HG03139 (cell line): ENCODE data around the gene TMEM161A.
"Not testable (repeated sequence)": the region's sequence is repeated elsewhere in the genome, so short reads cannot be mapped to it uniquely, and the experiment has no call there.

ENCODE experiments used
- ATAC-seq: cut with Tn5 transposase; IDR thresholded peaks from one replicate; pipeline ENCODE4 v1.9.1; 2021; ENCODE audit not compliant: unreplicated experiment

The TMEM161A gene

DNA sequence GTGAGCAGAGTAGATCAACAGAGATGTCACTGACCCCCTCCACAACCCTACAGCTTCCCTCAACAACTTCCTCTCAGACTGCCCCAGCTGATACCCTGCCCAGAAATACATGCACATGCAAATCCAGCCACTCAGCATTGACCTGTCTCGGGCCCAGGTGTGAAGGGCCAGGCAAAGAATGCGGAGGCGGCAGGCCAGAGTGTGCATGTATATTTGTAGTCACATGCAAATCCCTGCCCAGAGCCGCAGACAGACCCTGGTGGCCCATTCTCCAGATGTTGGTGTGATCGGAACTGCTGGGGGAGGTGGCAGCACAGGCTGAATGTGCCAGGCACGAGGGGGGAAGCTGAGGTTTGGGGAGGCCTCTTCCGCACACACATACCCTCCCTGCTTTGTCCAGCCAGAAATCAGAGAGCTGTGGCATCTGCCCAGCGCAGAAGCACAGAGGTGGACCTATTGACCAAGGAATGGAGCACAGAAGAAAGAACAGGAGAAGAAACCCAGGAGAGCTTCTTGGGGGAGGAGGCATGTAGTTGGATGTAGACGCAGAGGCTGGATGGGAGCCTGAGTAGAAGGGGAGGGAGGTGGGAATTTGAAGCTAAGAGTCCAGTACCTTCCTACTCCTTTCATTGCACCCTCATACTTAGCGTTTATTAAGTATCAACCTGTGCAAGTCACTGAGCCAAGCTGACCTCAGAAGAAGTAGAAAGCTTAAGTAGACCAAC, 17.4 kb upstream of the TMEM161A start:
- peak; percentile 69 for ATAC-seq

GRCh38 chr19:19154768-19155494, 16.7 kb upstream of the TMEM161A start:
- ATAC-seq = no peak

- ATAC-seq = no peak
These were observed 14.5 kb upstream of the TMEM161A start for GRCh38 chr19:19152668-19153384.

DNA sequence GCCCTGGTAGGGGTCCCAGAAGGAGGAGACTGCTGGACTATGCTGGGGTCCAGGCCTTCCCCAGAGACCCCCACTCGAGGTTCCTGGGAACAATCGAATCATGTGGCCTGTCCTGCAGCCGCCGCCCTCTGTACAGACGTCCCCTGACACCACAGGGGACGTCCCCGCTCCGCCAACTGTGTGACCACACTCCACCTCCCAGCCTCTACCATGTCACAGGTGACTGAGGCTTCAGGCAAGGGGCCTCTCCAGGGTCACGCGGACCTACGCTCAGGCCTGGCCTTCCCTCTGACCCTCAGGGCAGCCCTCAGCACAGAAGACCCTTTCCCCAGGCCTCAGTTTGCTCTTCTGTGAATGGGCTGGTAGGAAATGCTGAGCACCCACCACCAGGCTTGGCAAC, 13.1 kb upstream of the TMEM161A start:
- ATAC-seq = no peak

GRCh38 chr19:19149435-19149834, 11.2 kb upstream of the TMEM161A start:
- ATAC-seq = no peak

DNA sequence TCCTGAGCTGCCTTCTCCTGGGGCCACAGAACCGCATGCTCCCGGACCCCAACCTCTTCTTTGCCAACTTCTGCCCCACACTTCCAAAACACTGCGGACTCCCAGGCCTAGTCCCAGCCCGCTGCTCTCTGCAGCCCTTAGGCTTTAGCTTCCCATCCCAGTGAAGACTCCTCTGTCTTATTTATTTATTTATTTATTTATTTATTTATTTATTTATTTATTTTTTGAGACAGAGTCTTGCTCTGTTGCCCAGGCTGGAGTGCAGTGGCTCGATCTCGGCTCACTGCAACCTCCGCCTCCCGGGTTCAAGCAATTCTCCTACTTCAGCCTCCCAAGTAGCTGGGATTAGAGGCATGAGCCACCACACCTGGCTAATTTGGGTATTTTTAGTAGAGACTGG, 10.2 kb upstream of the TMEM161A start:
- not testable (repeated sequence) for ATAC-seq

DNA sequence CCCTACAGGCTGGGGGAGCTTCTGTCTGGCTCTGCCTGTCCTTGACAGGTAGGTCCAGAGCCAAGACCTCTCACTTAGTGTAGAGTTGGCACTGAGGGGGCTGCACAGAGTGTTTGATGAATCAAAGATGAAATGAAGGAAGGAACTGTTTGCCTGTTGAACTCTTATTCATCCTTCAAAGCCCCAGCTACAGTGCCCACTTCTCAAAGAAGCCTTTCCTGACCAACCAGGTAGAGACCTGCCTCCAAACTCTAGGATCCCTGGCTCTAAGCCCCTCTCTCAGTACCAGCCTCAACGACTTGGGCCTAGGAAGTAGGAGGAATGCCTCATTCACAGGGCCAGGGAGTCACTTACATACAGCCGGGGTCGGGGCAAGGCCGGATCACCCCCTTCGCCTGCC, 9.1 kb upstream of the TMEM161A start:
- no peak for ATAC-seq

DNA sequence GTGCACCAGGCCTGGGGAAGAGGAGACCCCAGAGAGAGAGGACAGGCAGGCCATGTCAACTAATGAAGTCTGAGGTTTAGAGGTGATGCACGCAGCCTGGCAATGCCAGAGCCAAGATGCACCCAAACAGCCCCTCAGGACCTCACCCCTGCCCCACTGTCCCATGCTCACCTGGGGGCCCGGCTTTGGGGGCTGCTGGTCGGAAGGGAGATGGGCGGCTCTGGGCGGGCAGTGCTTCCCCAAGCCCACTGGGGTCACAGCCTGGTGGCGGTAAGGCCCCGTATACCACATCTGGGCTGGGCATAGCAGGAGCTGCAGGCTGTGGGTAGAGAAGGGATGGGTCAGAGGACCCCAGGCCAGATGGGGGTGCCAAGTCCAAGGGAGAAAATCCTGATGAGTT, 8.6 kb upstream of the TMEM161A start:
- no peak for ATAC-seq

DNA sequence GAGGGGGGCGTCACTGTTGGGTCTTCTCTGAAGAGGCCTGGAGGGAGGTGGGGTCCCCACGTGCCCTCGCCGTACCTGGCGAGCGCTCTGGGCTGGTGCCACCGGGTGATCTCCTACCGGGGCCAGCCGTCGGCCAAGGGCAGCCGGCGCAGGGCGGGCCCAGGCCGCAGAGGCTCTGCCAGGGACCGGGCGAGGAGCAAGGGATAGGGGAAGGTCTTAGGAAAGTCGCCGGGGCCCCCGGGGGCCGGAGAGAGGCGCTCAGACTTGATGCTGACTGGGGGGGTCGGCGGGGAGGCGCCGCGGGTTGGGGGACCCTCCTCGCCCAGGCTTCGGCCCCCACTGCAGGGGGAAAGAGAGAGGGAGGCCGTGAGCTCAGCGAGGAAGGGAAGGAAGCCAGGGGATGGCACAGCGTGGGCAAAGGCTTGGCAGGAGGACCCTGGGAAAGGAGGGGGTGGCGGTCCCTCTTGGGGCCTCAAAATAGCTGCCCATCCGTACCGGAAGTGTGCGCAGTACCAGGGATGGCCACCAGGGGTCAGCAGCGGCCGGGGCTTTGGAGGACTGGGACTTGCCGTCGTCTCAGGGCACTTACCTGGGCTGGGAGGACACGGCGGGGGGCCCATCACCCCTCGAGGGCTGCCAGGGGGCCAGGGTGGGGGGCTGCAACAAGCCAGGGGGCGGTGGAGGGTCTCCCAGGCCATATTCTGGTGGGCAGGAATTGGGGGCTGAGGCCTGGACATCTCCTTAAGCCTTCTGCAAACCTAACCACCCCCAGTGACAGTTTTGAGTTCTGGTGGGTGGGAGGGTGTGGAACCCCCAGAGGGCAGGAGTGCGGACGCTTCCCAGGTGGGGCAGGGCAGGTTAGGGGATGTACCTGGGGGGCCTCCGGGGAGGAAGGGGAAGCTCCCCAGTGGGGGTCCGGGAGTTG, 7.7 kb upstream of the TMEM161A start:
- ATAC-seq = no peak

GRCh38 chr19:19145281-19145680, 7.0 kb upstream of the TMEM161A start:
- ATAC-seq = no peak

GRCh38 chr19:19142347-19142746, 4.1 kb upstream of the TMEM161A start:
- ATAC-seq = no peak

DNA sequence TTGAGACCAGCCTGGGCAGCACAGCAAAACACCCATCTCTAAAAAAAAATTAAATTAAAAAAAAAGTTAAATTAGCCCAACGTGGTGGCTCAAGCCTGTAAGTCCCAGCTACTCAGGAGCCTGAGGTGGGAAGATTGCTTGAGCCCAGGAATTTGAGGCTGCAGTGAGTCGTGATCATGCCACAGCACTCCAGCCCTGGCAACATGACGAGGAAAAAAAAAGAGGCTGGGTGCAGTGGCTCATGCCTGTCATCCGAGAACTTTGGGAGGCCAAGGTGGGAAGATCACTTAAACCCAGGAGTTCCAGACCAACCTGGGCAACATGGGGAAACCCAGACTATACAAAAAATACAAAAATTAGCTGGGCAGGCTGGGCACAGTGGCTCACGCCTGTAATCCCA, 2.2 kb upstream of the TMEM161A start:
- ATAC-seq = no peak

- no peak for ATAC-seq
These were observed 1.6 kb upstream of the TMEM161A start for GRCh38 chr19:19139876-19140229.

DNA sequence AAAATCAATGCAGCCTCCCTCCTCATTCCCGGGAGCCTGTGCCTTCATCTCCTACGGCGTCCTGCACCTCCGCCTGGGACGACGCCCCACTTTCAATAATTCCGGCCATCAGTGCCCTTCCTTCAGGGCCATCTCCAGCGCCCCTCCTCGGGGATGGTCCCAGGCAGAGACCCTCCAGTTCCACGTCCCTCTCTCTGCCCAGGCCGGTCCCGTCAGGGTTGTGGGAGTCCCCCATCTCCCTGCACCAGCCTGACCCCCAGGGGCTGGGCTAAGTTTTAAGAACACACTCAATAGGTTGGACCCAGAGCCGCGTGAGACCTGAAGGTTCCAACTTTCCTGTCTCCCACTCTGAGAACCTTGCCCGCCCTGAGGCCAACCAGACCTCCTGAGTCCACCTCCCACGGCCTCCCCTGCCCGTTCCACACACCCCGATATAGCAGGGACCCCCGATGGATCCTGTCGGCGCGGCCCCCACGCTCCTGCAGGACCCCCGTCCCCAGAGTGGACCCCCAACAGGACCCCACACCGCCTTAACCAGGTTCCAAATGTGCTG, 646 bp downstream of the TMEM161A start:
- no peak for ATAC-seq

DNA sequence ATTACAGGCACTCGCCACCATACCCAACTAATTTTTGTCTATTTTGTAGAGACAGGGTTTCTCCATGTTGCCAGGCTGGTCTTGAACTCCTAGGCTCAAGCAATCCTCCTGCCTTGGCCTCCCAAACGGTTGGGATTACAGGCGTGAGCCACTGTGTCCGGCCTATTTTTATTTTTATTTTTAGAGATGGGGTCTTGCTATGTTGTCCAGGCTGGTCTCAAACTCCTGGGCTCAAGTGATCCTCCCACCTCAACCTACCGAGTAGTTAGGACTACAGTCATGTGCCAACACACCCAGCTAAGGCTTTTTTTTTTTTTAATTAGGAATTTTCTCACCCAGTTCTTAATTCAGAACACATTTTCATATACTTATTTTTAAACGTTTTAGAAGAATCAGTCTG, 2.6 kb downstream of the TMEM161A start:
- not testable (repeated sequence) for ATAC-seq

- ATAC-seq = no peak
These were observed 3.6 kb downstream of the TMEM161A start for GRCh38 chr19:19134687-19135158.

- no peak for ATAC-seq
These were observed 4.3 kb downstream of the TMEM161A start for GRCh38 chr19:19133985-19134384.

DNA sequence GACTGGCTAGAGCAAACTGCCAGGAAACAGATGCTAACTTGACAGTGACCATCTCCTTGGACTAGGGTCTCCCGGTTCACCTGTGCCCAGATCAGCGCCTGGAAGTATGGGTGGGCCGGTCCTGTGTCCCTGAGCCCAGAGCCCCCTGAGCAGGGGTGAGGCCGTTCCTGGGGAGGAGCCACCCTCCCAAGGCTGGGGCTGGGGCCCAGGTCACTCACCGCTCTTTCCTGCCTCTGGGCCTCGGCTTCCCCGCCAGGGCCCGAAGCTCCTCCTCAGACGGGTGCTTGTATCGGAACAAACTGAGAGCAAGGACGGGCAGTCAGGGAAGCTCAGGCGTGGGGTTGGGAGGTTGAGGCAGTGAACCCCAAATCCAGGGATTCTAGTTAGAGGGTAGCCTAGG, 5.4 kb downstream of the TMEM161A start:
- no peak for ATAC-seq

DNA sequence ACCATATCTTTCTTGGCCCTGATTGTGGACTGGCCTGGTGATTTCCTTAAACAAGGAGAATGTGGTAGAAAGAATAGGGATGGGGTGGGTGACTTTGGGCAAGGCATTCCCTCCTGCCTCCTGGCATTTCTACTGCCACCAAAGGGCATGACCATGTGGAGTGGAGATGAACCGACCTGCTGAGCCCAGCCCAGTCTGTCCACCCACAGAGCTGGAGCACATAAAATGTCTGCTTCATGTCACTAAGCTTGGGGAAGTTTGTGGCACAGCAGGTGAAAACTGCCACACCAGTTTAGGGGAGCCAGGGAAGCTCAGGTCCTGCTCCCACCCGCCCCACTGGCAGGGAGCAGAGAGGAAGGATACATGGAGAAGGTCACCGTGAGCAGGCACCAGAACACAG, 6.3 kb downstream of the TMEM161A start:
- ATAC-seq = no peak

DNA sequence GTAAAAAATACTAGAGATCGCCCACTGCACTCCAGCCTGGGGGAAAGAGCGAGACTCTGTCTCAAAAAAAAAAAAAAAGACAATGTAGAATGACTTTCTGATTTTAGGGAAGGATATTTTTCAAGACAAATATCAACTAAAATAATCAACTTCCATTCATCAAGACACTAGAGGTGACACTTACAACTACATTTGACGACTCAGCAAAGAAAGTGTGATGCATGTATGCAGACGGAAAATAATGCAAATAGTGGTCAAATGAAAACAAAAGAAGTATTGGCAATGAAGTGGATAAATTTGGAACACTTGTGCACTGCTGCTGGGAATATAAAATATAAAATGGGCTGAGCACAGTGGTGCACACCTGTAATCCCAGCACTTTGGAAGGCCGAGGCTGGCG, 12.2 kb downstream of the TMEM161A start:
- ATAC-seq = no peak

- ATAC-seq = no peak
These were observed 14.9 kb downstream of the TMEM161A start for GRCh38 chr19:19123386-19123785.
